ENCODE results near the gene AGPS.

GRCh38 chr2:177516824-177517544 lies 124.4 kb downstream of the AGPS start:
- TF ChIP-seq CTCF (IDR thresholded peaks at IDR 0.05) (no peak), POLR2A (IDR thresholded peaks at IDR 0.05) (no peak)

Data from heart left ventricle (tissue), 13 donors.